ENCODE measurements around the gene TANGO2.

Gene TANGO2

DNA sequence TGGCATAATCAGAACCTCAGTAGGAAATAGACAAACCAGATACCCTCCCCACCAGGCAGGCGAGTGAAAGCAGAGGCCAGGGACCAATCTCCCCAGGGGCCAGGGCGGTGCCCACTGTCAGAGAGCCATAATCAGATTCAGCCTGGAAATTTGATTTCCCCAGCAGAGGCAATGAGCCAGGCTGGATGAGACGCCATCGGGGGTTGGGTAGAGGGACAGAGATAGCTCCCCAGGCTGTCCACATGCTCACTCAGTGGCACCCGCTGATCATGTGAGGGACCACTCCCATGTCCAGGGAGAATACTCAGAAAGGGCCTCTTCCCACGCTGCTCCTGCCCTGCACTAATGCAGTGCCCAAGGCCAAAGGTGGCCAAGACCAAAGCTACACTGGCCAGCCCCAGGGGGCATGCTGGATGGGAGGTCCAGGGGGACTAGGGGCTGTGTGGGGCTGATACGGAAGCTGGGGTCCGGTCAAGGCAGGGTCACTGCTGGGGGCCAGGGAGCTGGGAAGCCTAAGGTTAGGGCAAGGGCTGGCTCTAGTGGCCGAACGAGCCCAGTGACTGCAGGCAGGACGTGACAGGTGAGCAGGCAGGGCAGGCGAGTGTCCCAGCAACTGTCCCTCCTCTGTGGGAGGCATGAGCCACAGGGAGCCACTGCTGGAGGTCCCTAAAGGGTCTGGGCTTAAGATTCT is 24.1 kb upstream of the TANGO2 start:
- DNase-seq (ENCODE audit: low read depth) = no peak

DNA sequence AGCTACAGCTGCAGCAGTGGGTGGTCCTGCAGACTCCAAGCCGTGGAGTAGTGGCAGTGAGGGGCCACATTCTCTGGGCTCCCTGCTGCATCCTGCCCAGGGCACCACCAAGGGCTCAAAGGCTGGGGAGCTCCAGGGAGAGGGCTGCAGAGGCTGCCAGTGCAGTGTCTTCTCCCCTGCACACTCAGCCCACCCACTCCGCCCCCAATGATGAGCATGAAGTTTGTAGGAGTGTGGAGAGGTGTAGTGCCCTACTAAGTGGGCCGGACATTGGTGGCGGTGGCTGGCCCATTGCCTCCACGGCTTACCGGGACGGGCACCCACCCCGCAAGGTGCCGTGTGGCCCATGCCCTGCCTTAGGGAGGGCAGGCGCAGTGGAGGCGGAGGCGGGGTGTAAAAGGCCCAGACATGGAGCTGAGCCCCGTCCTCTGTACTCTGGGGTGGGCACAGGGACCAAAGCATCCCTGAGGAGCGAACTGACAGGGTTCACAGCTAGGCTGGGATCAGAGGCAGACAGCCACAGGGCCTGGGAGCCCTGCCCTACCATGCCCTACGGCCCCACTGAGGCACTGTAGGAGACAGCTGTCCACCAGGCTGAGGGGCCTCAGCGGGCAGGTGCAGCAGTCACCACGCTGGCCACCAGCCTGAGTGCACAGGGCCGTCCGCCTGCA is 23.2 kb upstream of the TANGO2 start:
- DNase-seq (ENCODE audit: low read depth) = no peak

DNA sequence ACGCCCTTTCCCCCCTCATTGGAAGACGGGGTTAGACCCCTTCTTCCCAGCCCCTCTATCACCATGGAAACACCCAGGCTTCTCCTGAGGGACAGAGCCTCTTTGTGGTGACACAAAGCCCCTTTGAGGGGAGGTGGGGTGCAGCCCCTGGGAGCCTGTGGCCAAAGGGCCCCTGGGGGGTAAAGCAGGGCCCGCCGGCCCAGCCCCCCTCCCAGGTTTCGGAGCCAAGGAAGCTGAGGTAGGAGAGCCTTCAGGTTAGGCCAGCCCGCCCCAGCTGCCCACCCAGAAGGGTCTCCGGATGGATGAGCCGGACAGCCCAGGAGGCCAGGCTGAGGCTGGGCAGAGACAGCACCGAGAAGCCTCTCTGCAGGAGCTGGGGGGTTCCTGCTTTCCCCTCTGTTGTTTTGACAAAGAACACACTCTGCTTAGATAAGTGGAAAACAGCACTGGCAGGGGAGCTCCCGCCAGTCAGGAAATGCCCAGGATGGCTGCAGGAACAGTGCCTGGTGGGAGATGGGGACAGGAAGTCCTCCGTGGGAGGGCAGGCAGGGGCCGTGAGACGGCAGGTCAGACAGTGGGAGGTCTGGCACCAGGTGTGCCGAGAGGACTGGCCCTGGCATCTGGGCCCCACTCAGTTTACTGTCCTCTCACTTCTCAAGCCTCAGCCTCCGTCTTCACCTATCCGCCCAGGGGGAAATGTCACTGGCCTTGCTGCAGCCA is 22.5 kb upstream of the TANGO2 start:
- DNase-seq (ENCODE audit: low read depth) = no peak

DNA sequence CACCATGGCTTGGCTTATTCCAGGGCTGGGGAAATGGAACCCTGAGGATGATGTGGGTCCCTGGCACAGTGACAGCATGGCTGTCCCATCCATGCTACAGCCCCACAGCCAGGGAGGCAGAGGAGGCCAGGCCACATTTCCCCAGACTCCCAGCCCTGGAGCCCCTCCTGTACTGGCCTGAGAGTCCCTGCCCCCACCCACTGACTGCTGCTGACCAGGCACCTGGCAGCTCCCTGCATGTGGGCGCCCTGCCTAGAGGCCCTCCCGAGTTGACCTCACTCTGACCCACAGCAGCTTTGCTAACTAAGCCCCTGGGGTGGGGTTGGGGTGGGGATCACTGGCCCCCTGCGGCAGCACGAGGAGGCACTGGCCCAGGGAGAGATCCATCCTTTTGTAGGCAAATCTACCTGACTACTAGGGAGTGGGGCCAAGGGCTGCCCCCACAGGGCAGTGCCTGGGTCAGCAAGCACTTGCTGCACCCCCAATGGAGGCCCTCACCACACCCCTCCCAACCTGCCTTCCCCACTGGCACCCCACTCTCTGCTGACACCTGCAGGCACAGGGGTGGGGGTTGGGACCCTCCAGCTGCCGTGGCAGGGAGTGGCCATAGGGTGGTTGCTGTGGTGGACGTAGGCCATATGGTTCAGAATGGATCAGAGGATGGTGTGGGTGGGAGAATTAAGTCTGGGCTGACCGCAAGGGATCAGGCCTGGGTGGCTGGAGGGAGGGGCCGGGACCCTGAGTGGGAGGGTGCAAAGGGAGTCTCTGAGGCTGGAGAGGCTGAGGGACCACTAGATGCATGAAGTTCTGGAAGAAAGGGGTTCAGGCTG is 21.7 kb upstream of the TANGO2 start:
- no peak for DNase-seq (ENCODE audit: low read depth)

DNA sequence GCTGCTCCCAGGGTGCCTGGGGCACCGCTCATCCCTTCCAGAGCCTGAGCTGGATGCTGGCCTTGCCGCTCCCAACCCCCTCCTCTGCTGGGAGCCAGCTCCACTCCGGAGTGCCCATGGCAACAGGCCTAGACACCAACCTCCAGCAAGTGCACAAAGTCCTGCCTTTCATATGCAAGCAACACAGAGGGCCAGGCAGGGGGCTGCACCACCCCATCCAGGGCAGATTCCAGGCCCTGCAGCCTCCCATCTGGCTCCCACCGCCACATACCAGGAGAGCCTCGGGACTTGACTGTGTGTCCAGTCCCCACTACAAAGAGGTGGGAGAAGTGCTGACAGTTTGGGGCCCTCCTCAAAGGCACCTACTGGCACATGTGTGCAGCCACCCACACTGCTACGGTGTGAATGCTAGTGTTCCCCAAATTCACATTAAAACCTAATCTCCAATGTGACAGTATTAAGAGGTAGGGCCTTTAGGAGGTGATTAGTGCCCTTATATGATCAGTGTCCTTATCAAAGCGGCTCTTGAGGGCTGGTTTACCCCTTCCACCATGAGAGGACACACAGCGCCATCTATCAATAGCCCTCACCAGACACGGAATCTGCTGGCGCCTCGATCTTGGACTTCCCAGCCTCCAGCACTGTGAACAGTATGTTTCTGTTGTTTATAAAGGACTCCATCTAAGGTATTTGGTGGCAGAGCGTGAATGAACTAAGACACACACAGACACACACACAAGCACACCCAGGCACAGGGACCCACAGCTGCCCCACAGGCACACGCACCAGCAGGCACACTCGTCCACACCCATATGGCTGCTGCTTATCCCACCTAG is 20.4 kb upstream of the TANGO2 start:
- DNase-seq (ENCODE audit: low read depth) = no peak

DNA sequence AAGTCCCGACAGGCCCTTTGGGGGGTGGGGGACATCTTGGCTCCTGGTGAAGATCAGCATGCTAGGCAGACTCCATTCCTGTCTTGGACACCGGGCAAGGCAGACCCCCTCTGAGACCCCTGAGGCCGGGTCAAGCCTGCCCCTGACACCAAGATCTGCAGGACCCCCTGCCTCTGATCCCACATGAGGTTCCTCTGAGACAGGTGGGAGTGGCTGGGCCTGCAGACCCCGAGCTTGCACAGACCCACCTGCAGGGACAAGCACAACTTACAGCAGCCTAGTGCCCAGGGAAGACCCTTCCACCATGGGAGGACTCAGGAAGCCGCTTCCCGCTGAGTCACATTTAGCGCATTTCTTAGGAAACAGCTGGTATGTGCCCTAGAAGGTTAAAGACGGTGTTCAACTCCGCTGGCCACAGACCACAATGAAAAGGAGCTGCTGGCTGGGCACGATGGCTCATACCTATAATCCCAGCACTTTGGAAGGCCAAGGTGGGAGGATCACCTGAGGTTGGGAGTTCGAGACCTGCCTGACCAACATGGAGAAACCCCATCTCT is 19.8 kb upstream of the TANGO2 start:
- no peak for DNase-seq (ENCODE audit: low read depth)

DNA sequence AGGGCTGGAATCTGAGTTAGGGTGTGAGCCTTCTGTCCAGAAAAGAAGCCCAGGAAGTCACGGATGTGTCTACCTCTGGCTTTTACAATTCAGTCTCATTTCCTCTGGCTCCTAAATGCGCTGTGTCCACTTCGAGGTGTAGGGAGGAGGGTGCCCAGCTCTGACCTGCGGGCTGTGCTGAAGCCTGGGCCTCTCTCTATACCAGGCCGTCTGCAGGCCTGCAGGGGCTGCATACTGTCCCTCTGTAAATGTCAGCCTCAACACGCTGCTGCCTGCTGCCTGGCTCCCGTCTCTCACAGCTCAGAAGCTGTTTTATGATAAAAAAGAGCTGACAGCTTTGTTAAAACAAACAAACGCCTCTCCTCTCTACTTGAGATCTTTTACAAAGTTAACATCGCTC is 18.8 kb upstream of the TANGO2 start:
- no peak for DNase-seq (ENCODE audit: low read depth)

DNA sequence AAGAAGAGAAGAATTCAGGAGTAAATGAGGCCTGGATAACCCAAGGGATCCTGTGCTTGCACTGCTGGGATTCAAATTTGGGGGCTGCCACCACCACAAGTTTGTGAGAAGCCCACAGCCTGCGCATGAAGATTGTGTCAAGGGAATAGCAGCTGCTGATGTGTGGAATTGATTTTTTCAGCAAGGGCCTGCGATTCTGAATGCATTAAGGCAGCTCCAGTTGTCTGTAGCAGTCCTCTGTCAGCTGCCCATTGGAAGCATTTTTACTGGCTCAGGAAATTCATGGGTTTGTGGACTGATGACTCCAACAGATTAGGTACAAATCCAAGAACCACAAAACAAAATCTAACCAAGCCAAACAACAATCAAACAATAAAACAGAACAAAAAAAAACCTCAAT is 18.3 kb upstream of the TANGO2 start:
- no peak for DNase-seq (ENCODE audit: low read depth)

DNA sequence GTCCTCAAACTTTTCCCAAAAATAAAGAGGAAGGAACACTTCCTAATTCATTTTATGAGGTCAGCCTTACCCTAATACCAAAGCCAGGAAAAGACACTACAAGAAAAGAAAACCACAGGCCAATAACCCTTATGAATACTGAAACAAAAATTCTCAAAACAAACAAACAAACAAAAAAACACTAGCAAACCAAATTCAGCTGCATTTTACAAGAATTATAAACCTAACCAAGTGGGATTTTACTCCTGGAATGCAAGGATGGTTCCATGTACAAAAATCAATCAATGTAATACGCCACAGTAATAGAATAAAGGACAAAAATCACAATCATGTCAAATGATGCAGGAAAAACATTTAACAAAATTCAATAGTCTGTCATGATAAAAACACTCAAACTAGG is 17.6 kb upstream of the TANGO2 start:
- no peak for DNase-seq (ENCODE audit: low read depth)

DNA sequence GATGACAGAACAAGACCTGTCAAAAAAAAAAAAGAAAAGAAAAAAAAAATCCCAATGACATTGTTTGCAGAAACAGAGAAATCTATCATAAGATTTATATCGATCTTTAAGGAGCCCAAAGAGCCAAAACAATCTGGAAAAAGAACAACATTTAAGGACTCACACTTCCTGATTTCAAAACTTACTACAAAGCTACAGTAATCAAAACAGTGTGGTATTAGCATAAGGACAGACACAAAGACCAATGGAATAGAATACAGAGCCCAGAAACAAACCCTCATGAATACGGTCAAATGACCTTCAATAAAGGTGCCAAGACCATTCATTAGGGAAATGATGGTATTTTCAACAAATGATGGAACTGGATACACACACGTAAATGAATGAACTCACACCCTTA is 16.4 kb upstream of the TANGO2 start:
- DNase-seq (ENCODE audit: low read depth) = no peak

DNA sequence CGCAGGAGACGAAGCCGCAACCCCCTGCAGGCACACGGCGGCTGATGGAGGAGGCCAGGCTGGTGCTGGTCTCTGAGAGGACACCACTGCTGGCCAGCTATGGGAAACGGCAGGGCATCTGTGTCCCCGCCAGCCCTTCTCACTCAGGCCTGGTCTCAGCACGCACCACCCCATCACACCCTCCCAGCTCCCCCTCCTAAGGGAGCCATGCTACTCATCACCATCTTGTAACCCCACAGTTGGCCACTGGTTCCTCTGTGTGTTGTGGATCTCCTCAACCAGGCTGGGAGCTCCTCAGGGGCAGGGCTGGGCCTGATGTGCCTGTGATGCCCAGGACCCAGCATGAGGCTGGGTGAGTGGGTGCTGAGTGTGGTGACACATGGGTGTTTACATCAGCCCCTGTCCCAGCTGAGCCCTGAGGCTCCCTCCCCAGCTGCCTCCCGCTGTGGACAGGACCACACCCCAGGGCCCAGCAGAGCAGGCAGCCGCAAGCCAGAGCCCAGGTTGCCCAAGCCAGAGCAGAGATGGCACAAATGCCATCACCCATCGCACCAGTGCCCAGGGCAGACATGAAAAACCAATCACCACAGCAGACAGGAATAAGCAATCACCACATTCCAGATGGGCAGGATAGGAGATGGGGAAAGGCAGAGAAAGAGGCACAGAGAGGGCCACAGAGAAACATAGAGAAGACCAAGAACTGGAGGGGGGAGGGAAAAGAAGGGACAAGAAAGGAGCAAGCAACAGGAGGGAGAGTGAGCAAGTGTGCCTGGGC is 12.5 kb upstream of the TANGO2 start:
- no peak for DNase-seq (ENCODE audit: low read depth)

DNA sequence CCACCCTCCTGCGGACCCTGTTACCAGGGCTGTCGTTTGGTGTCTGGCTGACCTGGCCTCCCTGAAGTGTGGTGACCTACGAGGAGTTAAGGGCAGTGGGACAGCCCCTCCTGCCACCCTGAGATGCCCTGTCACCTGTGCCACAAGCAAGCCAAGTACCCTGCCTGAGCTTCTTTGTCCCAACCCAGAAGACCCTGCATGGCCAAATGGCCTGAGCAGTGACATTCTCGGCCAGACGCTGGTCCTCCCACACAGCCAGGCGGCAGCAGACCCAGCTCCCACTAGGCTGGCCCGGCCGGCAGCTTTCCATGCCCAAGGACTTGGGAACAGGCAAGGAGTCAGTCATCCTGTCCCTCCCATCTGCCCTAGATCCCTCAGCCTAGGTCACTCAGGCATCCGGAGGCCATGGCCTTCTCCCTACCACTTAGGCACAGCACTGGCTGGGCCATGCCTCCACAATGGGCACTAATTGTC is 11.9 kb upstream of the TANGO2 start:
- no peak for DNase-seq (ENCODE audit: low read depth)

DNA sequence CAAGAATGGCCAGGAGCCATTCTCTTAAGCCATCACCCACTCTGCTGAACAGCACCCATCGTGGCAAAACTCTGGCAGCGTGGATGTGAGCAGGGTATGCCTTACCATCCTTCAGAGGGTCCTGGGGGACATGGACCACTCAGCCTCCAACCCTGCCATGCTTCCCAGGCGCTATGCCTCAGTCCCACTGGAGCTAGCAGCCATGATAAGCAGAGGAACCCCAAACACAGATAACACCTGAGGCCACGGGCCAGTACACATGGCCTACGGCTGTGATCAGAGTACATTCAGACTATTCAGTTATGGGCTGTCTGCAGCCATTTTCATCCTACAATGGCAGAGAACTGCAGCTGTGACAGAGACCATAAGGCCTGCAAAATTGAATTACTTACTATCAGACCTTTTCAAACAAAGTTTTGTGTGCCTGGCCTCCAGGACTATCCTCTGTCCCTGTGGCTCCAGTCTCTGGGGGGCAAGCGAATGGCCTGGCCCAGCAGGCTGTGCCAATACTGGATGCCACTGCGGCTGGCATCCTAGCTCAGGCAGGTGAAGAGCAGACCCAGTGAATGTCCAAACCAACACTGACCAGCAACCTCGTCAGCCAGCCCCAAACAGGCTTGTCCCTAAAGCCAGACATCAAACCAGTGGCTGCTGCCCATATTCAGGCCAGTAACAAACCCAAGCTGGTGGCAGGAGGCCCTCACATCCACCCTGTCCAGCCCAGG is 11.2 kb upstream of the TANGO2 start:
- no peak for DNase-seq (ENCODE audit: low read depth)

DNA sequence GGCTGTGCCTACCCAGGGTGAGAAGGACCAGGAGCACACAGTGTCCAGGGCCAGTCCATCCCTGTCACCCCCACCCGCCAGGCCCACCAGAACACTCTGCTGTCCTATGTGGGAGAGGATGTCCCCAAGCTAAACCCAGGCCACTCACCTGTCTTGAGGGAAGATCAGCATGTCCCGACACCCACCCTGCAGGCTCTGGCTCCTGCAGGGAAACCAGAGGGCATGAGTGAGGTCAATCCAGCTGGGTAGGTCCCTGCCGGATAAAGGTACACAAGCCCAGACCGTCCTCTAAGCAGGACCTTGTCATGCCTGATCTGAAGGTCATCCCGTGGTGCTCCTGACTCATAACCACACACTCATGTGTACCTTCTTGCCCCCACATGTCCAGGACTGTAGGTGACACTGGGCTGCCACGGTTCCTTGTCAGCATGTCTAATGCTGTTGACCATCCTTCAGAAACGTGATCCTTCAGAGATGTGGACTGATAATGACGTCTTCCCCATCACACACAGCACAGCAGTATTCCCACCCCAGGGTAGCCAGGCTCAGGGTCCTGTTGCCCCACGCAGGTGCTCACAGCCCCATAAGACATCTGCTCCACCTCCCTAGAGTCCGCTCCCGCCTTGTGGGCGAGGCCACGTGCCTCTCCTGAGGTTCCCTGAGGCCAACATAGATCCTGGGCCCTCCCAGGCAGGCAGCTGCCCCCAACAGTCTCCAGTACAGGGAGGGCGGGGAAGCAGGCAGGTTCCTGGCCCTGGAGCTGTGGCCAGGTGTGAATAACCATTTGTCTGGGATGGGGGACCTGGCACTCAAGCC is 10.4 kb upstream of the TANGO2 start:
- no peak for DNase-seq (ENCODE audit: low read depth)

DNA sequence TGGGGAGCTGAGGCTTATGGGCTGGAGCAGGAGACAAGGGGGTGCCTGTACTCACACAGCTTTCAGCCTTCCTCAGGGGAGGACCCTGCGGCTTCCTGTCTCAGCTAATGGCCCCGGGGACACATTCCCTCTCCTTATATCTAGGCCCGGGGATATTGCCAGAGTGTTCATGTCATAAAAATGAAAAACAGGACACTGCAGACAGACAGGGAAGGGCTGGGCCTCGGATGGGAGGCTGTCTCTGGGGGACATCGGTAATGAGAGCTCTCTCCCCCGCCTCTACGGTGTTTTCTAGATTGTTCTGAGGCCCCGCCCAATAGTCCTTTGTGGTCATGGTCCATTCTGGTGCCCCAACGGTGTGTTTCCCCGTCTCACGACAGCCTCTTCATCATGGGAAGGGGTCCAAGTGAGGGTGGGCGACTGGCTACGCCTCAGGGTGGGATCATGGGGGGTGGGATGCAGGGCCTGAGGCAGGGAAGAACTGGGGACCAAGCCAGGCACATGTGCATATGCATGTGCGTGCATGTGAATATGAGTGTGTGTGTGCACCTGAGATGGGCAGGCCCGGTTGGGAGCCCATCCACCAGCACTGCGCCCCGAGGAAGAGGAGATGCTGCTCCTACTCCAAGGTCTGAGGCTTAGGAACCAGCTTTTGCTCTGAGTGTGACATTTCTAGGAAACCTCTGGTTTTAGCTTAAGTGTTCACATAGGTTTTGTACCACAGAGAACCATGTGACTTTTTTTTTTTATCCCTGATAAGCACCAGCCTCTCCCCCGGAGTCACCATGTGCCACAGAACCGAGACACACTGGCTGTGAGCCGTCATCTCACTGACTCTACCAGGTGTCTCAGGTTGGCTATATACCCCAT is 9.6 kb upstream of the TANGO2 start:
- DNase-seq (ENCODE audit: low read depth) = no peak

DNA sequence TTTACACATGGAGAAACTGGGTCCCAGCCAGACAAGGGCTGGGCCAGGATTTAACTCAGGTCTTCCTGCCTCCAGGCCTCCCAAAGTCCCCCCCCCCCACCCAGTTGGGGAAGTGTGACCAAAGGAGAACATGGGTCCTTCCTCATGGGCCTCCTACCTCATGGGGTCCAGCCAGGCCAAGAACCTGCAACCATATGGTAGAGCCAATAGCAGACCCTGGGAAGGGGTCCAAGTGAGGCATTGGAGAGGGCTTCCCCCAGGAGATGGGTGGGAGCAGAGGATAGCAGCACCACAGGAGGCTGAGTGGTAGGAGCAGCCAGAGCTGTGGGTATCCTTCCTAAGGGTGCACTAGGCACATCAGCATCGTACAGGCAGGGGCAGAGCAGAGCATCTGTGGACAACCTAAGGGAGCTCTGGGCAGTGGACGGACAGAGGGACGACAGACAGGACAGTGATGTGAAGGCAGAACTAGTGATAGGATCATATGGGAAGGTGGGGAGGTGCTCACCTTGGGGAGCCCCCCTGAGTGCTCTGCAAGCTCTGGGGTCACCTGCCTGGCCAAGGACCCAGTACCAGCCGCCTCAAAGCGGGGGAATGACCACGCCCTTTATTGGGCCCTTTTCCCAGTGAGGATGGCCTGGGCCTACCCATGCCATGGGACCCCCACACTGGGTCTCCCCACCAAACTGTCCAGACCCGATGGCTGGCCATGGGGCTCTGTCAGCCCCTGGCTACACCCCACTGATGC is 8.7 kb upstream of the TANGO2 start:
- no peak for DNase-seq (ENCODE audit: low read depth)

DNA sequence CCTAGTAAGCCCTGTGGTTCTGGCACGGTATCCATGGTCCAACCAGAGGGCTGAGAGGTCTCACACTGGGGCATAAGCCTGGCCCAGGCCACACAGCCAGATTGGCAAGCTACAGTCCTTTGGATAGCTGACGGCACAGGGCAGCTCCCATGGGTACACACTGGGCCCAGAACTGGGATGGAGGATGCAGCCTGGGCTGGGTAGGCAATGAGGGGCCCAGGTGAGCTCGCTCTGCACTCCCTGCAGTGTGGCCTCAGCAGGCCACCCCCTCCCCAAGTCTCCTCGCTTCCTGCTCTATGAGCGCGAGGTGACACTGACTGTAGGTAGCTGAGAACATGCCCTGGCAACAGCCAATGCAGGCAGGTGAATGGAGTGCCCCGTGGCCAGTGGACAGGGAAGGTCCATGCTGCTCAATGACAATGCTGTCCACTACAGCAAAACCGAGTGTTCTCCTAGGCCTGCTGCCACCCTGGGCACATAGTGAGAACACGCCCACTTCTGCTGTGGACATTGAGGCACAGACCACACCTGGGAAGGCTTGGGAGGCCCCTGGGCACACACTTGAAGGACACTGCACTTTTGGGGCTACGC is 8.1 kb upstream of the TANGO2 start:
- DNase-seq (ENCODE audit: low read depth) = no peak

Measured in stimulated activated CD8-positive, alpha-beta memory T cell treated with anti-CD3 and anti-CD28 coated beads, Interleukin-12 subunit alpha, Interleukin-12 subunit beta, amount 100 ng/mL, for 4 hours (primary cell).